ENCODE results near the gene PDE8B. TPM values are rescaled to one million over a fixed set of nuclear protein-coding genes. Genes with fewer than 3 reads are reported as not detected.

Gene PDE8B
- total RNA-seq, 1 donor from 2014 or later, result 2.9 TPM

DNA sequence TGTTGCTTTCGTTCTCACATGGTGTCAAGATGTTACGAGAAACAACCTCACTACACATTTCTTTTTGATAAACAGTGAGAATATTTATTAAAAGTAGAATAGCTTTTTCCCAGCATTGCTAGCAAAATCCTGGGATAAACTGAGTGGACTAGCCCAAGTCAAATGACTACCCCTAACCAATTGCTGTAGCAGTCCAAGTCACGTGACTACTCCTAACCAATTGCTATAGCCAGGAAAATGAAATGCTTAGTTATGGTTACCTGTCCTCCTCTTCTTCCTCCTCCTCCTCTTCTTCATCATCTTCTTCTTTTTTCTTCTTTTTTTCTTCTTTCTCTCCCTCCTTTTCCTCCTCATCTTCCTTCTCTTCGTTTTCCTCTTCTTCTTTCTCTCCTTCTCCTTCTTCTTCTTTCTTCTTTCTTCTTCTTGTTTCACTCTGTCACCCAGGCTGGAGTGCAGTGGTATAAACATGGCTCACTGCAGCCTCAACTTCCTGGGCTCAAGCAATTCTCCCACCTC lies 85.4 kb downstream of the PDE8B start:
- DNase-seq (ENCODE audit: low spot score in 2 of 2, unreplicated experiment in 2 of 2), result no peak
- Mint-ChIP-seq H3K27me3 (ENCODE audit: low read depth) (peaks cover 7% of the 10 kb centered on the region), H3K4me3 (no peak overlapping the region), H3K4me1 (peaks cover 5% of the 10 kb centered on the region), H3K27ac (no peak overlapping the region), H3K9me3 (no peaks in the 10 kb centered on the region), H3K36me3 (no peaks in the 10 kb centered on the region)
- TF ChIP-seq, protein P1, sequence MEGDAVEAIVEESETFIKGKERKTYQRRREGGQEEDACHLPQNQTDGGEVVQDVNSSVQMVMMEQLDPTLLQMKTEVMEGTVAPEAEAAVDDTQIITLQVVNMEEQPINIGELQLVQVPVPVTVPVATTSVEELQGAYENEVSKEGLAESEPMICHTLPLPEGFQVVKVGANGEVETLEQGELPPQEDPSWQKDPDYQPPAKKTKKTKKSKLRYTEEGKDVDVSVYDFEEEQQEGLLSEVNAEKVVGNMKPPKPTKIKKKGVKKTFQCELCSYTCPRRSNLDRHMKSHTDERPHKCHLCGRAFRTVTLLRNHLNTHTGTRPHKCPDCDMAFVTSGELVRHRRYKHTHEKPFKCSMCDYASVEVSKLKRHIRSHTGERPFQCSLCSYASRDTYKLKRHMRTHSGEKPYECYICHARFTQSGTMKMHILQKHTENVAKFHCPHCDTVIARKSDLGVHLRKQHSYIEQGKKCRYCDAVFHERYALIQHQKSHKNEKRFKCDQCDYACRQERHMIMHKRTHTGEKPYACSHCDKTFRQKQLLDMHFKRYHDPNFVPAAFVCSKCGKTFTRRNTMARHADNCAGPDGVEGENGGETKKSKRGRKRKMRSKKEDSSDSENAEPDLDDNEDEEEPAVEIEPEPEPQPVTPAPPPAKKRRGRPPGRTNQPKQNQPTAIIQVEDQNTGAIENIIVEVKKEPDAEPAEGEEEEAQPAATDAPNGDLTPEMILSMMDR (IDR thresholded peaks at IDR 0.05; ENCODE audit: unreplicated experiment), result no peak

DNA sequence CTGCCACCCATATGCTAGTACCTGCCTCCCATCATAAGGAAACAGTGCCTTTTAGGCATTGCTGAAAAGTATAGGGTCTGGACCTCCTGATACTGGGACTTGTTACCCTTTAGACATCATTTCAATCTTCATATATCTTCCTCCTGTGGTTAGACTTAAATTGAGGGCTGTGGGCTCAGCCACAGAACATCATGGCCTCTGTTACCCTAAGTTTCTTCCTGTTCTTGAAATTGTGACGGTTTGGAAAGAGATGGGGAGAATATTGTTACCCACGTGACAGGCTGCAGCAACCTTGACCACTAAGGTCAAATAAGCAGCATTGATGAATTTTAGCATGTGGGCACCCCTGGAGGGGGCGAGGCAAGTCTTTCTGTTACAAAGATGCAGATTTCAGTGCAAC lies 87.7 kb downstream of the PDE8B start:
- TF ChIP-seq, protein P1 (IDR thresholded peaks at IDR 0.05; ENCODE audit: unreplicated experiment), result no peak
- H3K9me3 Mint-ChIP-seq, result no peaks in the 10 kb centered on the region
- peaks cover 7% of the 10 kb centered on the region for H3K27me3 Mint-ChIP-seq (ENCODE audit: low read depth)
- no peak overlapping the region for H3K27ac Mint-ChIP-seq
- H3K4me3 Mint-ChIP-seq, result no peak overlapping the region
- DNase-seq (ENCODE audit: low spot score in 2 of 2, unreplicated experiment in 2 of 2), result no peak
- H3K4me1 Mint-ChIP-seq, result peaks cover 7% of the 10 kb centered on the region
- no peaks in the 10 kb centered on the region for H3K36me3 Mint-ChIP-seq

DNA sequence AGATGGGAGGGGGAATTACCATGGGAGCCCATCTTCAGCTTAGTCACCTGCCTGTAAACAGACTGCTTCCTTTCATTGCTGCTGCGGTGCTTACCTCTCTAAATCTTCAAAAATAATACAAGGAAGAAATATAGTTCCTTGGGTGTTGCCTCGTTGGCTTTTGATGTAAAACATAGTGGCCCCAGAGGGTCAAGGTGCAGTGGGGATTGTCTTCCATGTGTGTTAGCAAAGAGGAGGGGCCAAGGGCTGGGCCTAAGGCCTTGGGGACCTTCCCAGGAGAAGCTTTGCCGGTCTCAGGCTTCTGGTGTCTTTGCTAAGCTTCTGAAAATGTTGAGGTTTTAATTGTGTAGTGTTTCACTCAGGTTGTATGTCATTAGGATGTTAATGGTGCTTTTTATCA lies 90.0 kb downstream of the PDE8B start:
- H3K27ac Mint-ChIP-seq, result no peak overlapping the region
- no peaks in the 10 kb centered on the region for H3K9me3 Mint-ChIP-seq
- H3K27me3 Mint-ChIP-seq (ENCODE audit: low read depth), result peaks cover 9% of the 10 kb centered on the region
- DNase-seq (ENCODE audit: low spot score in 2 of 2, unreplicated experiment in 2 of 2), result no peak
- H3K36me3 Mint-ChIP-seq, result no peaks in the 10 kb centered on the region
- peaks cover 12% of the 10 kb centered on the region for H3K4me1 Mint-ChIP-seq
- TF ChIP-seq, protein P1 (IDR thresholded peaks at IDR 0.05; ENCODE audit: unreplicated experiment), result no peak
- H3K4me3 Mint-ChIP-seq, result no peak overlapping the region

DNA sequence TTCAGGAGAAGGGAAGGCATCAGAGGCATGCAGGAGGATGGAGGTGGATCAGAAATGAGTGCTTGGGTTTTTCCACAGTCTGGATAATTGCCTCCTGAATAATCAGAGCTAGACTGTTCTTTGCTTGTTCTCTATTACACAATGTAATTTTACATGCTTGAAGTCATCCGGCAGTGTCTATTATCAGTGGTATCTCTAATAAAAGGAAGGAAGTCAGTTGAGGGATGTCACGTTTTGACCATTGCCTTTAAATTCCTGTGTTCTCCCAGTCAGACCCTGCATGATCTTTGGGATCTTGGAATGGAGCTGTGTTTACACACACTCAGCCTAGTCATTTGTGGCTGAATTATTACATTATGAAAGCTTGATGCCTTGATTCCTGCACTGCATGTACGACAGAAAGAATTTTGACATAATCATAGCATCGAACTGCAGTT lies 91.0 kb downstream of the PDE8B start:
- H3K4me1 Mint-ChIP-seq, result peaks cover 15% of the 10 kb centered on the region
- H3K9me3 Mint-ChIP-seq, result no peaks in the 10 kb centered on the region
- peaks cover 5% of the 10 kb centered on the region for H3K27me3 Mint-ChIP-seq (ENCODE audit: low read depth)
- no peak overlapping the region for H3K27ac Mint-ChIP-seq
- H3K36me3 Mint-ChIP-seq, result no peaks in the 10 kb centered on the region
- H3K4me3 Mint-ChIP-seq, result no peak overlapping the region
- DNase-seq (ENCODE audit: low spot score in 2 of 2, unreplicated experiment in 2 of 2), result no peak
- TF ChIP-seq, protein P1 (IDR thresholded peaks at IDR 0.05; ENCODE audit: unreplicated experiment), result no peak

DNA sequence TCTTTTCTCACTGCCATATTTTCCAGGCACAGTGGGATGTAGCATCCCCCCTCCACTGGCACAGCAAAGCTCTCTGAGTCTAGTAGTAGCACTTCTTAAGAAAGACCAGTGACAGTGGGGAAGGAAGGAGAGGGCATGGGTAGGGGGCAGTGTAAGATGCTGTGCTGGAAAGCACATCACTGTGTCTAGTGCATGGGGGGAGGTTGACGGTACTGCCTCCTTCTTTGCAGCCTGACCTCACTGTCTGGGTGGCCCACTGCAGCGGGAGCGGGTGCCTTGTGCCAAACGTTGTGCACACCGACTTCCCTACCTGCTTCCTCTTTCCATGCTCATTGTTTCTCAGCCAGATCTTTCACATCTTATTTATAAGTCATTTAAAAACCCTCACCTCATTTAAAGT lies 91.8 kb downstream of the PDE8B start:
- peaks cover 21% of the 10 kb centered on the region for H3K4me1 Mint-ChIP-seq
- no peak for DNase-seq (ENCODE audit: low spot score in 2 of 2, unreplicated experiment in 2 of 2)
- no peaks in the 10 kb centered on the region for H3K9me3 Mint-ChIP-seq
- no peak overlapping the region for H3K4me3 Mint-ChIP-seq
- no peak overlapping the region for H3K27ac Mint-ChIP-seq
- TF ChIP-seq, protein P1 (IDR thresholded peaks at IDR 0.05; ENCODE audit: unreplicated experiment), result no peak
- H3K27me3 Mint-ChIP-seq (ENCODE audit: low read depth), result peaks cover 5% of the 10 kb centered on the region
- no peaks in the 10 kb centered on the region for H3K36me3 Mint-ChIP-seq

DNA sequence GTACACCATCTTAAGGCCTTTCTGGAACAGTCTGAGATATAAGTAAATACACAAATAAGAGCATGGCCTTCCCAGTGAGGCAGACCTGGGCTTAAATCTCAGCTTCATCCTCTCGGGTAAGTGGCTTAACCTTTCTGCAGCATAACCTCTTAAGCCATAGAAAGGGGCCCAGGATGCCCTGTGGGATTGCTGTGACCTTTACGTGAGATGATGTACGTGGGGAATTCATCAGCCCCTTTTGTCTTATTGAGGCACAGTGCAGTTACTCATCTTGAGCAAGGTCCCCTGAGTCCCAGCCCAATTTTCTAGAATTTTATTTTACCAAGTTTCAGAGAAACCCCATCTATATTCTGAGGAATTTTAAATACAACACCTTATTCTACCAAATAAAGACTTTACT lies 92.2 kb downstream of the PDE8B start:
- H3K4me3 Mint-ChIP-seq, result no peak overlapping the region
- no peaks in the 10 kb centered on the region for H3K36me3 Mint-ChIP-seq
- H3K27me3 Mint-ChIP-seq (ENCODE audit: low read depth), result peaks cover 2% of the 10 kb centered on the region
- H3K9me3 Mint-ChIP-seq, result no peaks in the 10 kb centered on the region
- H3K4me1 Mint-ChIP-seq, result peaks cover 25% of the 10 kb centered on the region
- TF ChIP-seq, protein P1 (IDR thresholded peaks at IDR 0.05; ENCODE audit: unreplicated experiment), result no peak
- H3K27ac Mint-ChIP-seq, result no peak overlapping the region
- no peak for DNase-seq (ENCODE audit: low spot score in 2 of 2, unreplicated experiment in 2 of 2)

Measured in mesothelial cell of epicardium (in vitro differentiated cells).